ENCODE data around the gene EMILIN3.

EMILIN3 gene

DNA sequence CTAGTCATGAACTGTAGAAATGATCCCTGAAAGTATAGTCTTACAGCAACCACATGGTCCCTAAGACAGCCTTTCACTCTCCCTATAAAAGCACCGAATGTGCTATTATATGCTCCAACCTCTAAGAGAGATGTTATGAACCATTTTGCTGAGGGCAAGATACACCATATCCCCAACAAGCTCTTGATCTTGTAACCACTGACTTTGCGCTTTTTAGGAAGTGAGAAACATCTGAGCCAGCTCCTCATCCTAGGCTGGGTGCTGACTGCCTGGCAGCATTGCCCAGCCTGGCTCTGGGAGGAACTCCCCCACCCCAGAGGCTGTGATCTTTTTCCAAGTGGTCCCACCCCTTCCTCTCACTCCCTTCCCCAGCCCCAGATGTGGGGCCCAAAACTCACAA lies 3.1 kb upstream of the EMILIN3 start:
- TF ChIP-seq, protein P1, sequence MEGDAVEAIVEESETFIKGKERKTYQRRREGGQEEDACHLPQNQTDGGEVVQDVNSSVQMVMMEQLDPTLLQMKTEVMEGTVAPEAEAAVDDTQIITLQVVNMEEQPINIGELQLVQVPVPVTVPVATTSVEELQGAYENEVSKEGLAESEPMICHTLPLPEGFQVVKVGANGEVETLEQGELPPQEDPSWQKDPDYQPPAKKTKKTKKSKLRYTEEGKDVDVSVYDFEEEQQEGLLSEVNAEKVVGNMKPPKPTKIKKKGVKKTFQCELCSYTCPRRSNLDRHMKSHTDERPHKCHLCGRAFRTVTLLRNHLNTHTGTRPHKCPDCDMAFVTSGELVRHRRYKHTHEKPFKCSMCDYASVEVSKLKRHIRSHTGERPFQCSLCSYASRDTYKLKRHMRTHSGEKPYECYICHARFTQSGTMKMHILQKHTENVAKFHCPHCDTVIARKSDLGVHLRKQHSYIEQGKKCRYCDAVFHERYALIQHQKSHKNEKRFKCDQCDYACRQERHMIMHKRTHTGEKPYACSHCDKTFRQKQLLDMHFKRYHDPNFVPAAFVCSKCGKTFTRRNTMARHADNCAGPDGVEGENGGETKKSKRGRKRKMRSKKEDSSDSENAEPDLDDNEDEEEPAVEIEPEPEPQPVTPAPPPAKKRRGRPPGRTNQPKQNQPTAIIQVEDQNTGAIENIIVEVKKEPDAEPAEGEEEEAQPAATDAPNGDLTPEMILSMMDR (IDR thresholded peaks at IDR 0.05; ENCODE audit: insufficient read depth, low read length), result no peak
- TF ChIP-seq POLR2AphosphoS5 (IDR thresholded peaks at IDR 0.05; ENCODE audit: low read depth) (no peak), SPI1 (IDR thresholded peaks at IDR 0.05; ENCODE audit: borderline replicate concordance, low read depth) (no peak), GABPA (IDR thresholded peaks at IDR 0.05; ENCODE audit: low read depth) (no peak)
- TF ChIP-seq, protein P2, sequence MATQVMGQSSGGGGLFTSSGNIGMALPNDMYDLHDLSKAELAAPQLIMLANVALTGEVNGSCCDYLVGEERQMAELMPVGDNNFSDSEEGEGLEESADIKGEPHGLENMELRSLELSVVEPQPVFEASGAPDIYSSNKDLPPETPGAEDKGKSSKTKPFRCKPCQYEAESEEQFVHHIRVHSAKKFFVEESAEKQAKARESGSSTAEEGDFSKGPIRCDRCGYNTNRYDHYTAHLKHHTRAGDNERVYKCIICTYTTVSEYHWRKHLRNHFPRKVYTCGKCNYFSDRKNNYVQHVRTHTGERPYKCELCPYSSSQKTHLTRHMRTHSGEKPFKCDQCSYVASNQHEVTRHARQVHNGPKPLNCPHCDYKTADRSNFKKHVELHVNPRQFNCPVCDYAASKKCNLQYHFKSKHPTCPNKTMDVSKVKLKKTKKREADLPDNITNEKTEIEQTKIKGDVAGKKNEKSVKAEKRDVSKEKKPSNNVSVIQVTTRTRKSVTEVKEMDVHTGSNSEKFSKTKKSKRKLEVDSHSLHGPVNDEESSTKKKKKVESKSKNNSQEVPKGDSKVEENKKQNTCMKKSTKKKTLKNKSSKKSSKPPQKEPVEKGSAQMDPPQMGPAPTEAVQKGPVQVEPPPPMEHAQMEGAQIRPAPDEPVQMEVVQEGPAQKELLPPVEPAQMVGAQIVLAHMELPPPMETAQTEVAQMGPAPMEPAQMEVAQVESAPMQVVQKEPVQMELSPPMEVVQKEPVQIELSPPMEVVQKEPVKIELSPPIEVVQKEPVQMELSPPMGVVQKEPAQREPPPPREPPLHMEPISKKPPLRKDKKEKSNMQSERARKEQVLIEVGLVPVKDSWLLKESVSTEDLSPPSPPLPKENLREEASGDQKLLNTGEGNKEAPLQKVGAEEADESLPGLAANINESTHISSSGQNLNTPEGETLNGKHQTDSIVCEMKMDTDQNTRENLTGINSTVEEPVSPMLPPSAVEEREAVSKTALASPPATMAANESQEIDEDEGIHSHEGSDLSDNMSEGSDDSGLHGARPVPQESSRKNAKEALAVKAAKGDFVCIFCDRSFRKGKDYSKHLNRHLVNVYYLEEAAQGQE (IDR thresholded peaks at IDR 0.05; ENCODE audit: insufficient replicate concordance, low read depth), result no peak
- no peak for DNase-seq (ENCODE audit: low read depth in 1 of 2, low spot score in 1 of 2)
- no peak overlapping the region for H3K27ac ChIP-seq (replicated peaks)
- H3K27me3 ChIP-seq (ENCODE audit: insufficient read depth, poor library complexity, severe bottlenecking), result peaks cover 33% of the 10 kb centered on the region
- H3K4me3 ChIP-seq (replicated peaks; ENCODE audit: insufficient read depth, low read length), result no peak overlapping the region

DNA sequence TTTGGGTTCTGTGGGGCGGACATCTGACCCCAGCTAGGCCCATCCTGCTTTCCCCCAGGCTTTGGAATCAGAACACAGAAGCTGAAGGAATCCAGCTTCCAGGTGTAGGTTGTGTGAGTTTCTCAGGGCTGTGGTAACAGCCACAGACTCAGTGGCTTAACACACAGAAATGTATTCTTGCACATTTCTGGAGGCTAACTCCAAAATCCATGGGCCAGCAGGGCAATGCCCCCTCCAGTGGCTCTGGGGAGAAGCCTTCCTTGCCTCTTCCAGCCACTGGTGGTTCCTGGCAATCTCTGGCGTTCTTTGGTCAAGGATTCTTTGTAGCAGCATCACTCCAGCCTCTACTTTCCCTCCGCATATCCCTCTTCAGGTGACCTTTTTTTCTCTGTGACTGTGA lies 1.3 kb upstream of the EMILIN3 start:
- Histone ChIP-seq H3K27ac (replicated peaks) (no peak overlapping the region), H3K4me3 (replicated peaks; ENCODE audit: insufficient read depth, low read length) (no peak overlapping the region), H3K27me3 (ENCODE audit: insufficient read depth, poor library complexity, severe bottlenecking) (peaks cover 31% of the 10 kb centered on the region)
- no peak for DNase-seq (ENCODE audit: low read depth in 1 of 2, low spot score in 1 of 2)
- TF ChIP-seq, protein P2 (IDR thresholded peaks at IDR 0.05; ENCODE audit: insufficient replicate concordance, low read depth), result no peak
- TF ChIP-seq SPI1 (IDR thresholded peaks at IDR 0.05; ENCODE audit: borderline replicate concordance, low read depth) (no peak), GABPA (IDR thresholded peaks at IDR 0.05; ENCODE audit: low read depth) (no peak), POLR2AphosphoS5 (IDR thresholded peaks at IDR 0.05; ENCODE audit: low read depth) (no peak)
- TF ChIP-seq, protein P1 (IDR thresholded peaks at IDR 0.05; ENCODE audit: insufficient read depth, low read length), result no peak

DNA sequence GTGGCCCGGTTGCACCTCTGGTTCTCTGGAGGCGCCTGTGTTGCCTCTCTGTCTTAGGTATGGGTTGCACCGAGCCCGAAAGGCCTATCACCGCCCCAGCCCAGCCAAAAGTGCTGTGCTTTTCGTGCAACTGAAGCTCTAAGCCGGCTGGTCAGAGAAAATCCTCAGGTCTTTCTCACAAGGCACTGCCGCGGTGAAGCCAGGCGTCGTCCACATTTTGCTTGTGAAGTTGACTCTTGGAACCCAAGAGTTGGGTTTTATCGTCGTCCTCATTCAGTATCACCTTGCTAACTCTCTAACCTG lies 726 bp upstream of the EMILIN3 start:
- H3K27me3 ChIP-seq (ENCODE audit: insufficient read depth, poor library complexity, severe bottlenecking), result peaks cover 28% of the 10 kb centered on the region
- no peak for TF ChIP-seq GABPA (IDR thresholded peaks at IDR 0.05; ENCODE audit: low read depth)
- TF ChIP-seq SPI1 (IDR thresholded peaks at IDR 0.05; ENCODE audit: borderline replicate concordance, low read depth), result no peak
- TF ChIP-seq, protein P2 (IDR thresholded peaks at IDR 0.05; ENCODE audit: insufficient replicate concordance, low read depth), result no peak
- no peak for TF ChIP-seq POLR2AphosphoS5 (IDR thresholded peaks at IDR 0.05; ENCODE audit: low read depth)
- TF ChIP-seq, protein P1 (IDR thresholded peaks at IDR 0.05; ENCODE audit: insufficient read depth, low read length), result no peak
- DNase-seq (ENCODE audit: low read depth in 1 of 2, low spot score in 1 of 2), result no peak
- H3K27ac ChIP-seq (replicated peaks), result no peak overlapping the region
- no peak overlapping the region for H3K4me3 ChIP-seq (replicated peaks; ENCODE audit: insufficient read depth, low read length)
